ENCODE measurements around the gene CALM1. TPM values are rescaled to one million over a fixed set of nuclear protein-coding genes. Genes with fewer than 3 reads are reported as not detected.
A peak's percentile ranks its signal among the peaks of the same experiment; 100 is the strongest.

Gene CALM1
- total RNA-seq, 1 donor from 2014 or later = 1,262 TPM

GRCh38 chr14:90440592-90440991 is 43.8 kb downstream of the CALM1 start:
- DNase-seq (ENCODE audit: low read depth, low spot score) = no peak

- DNase-seq (ENCODE audit: low read depth, low spot score) = no peak
These were observed 45.6 kb downstream of the CALM1 start for GRCh38 chr14:90442388-90442787.

GRCh38 chr14:90443161-90444076 is 46.6 kb downstream of the CALM1 start:
- DNase-seq (ENCODE audit: low read depth, low spot score) = no peak

- DNase-seq (ENCODE audit: low read depth, low spot score) = peak; percentile 11
These were observed 47.4 kb downstream of the CALM1 start for GRCh38 chr14:90444077-90444696.

GRCh38 chr14:90445011-90445410 is 48.2 kb downstream of the CALM1 start:
- no peak for DNase-seq (ENCODE audit: low read depth, low spot score)

GRCh38 chr14:90446405-90446804 is 49.6 kb downstream of the CALM1 start:
- DNase-seq (ENCODE audit: low read depth, low spot score) = no peak

- DNase-seq (ENCODE audit: low read depth, low spot score) = no peak
These were observed 51.1 kb downstream of the CALM1 start for GRCh38 chr14:90447720-90448497.

- DNase-seq (ENCODE audit: low read depth, low spot score) = no peak
These were observed 52.6 kb downstream of the CALM1 start for GRCh38 chr14:90449411-90449810.

- no peak for DNase-seq (ENCODE audit: low read depth, low spot score)
These were observed 53.3 kb downstream of the CALM1 start for GRCh38 chr14:90450151-90450550.

GRCh38 chr14:90450667-90451066 is 53.8 kb downstream of the CALM1 start:
- DNase-seq (ENCODE audit: low read depth, low spot score) = no peak

GRCh38 chr14:90451443-90451842 is 54.6 kb downstream of the CALM1 start:
- no peak for DNase-seq (ENCODE audit: low read depth, low spot score)

GRCh38 chr14:90451961-90452360 is 55.1 kb downstream of the CALM1 start:
- no peak for DNase-seq (ENCODE audit: low read depth, low spot score)

- no peak for DNase-seq (ENCODE audit: low read depth, low spot score)
These were observed 55.5 kb downstream of the CALM1 start for GRCh38 chr14:90452366-90452765.

- DNase-seq (ENCODE audit: low read depth, low spot score) = peak; percentile 52
These were observed 56.6 kb downstream of the CALM1 start for GRCh38 chr14:90453401-90453951.

- peak; percentile 81 for DNase-seq (ENCODE audit: low read depth, low spot score)
These were observed 57.5 kb downstream of the CALM1 start for GRCh38 chr14:90454041-90455000.

- DNase-seq (ENCODE audit: low read depth, low spot score) = no peak
These were observed 58.3 kb downstream of the CALM1 start for GRCh38 chr14:90455100-90455571.

- DNase-seq (ENCODE audit: low read depth, low spot score) = no peak
These were observed 59.7 kb downstream of the CALM1 start for GRCh38 chr14:90456551-90456950.

GRCh38 chr14:90457186-90457585 is 60.4 kb downstream of the CALM1 start:
- no peak for DNase-seq (ENCODE audit: low read depth, low spot score)
